SK-N-SH treated with all-trans-retinoic acid at 6 μM for 48 hours (cell line): Measurements from ENCODE around the gene SH3BP4.

Experiments
- ATAC-seq: fragments of 200-7000 bp; cut with Tn5 transposase; 3 replicates; pipeline ENCODE4 v1.9.1; 2020; ENCODE audit warnings: mild to moderate bottlenecking, moderate library complexity
- BACH2 ChIP-seq: fragments of 250-450 bp; sonication (Bioruptor Pico); IDR thresholded peaks from 2 replicates; pipeline ENCODE4 v1.9.0; 2021; ENCODE audit warnings: mild to moderate bottlenecking, borderline replicate concordance
- CREB5 ChIP-seq: fragments of 250-450 bp; sonication (Bioruptor Pico); IDR thresholded peaks from 2 replicates; pipeline ENCODE4 v1.5.1; 2020; ENCODE audit warnings: low read depth, mild to moderate bottlenecking, moderate library complexity
- CSDC2 ChIP-seq: fragments of 250-450 bp; sonication (Bioruptor Pico); IDR thresholded peaks from 2 replicates; pipeline ENCODE4 v1.5.0; 2020; ENCODE audit warnings: mild to moderate bottlenecking, moderate library complexity
- CSRNP3 ChIP-seq: fragments of 250-450 bp; sonication (Bioruptor Pico); IDR thresholded peaks from 2 replicates; pipeline ENCODE4 v1.5.1; 2021; ENCODE audit warnings: mild to moderate bottlenecking, moderate library complexity
- ESRRG ChIP-seq: fragments of 250-450 bp; sonication (Bioruptor Pico); IDR thresholded peaks from 2 replicates; pipeline ENCODE4 v1.6.1; 2021; ENCODE audit warnings: mild to moderate bottlenecking
- ISL1 ChIP-seq: fragments of 250-450 bp; sonication (Bioruptor Pico); IDR thresholded peaks from 2 replicates; pipeline ENCODE4 v2.1.2; 2022; ENCODE audit warnings: mild to moderate bottlenecking, moderate library complexity
- OSR1 ChIP-seq: fragments of 250-450 bp; sonication (Bioruptor Pico); IDR thresholded peaks from 2 replicates; pipeline ENCODE4 v1.8.0; 2022; ENCODE audit warnings: moderate library complexity, mild to moderate bottlenecking, inconsistent platforms
- PATZ1 ChIP-seq: fragments of 250-450 bp; sonication (Bioruptor Pico); IDR thresholded peaks from 2 replicates; pipeline ENCODE4 v1.8.0; 2020; ENCODE audit warnings: mild to moderate bottlenecking, moderate library complexity, borderline replicate concordance
- POU6F1 ChIP-seq: fragments of 250-450 bp; sonication (Bioruptor Pico); IDR thresholded peaks from 2 replicates; pipeline ENCODE4 v1.8.0; 2021; ENCODE audit warnings: low read depth, mild to moderate bottlenecking, moderate library complexity, borderline replicate concordance
- PPARA ChIP-seq: fragments of 250-450 bp; sonication (Bioruptor Pico); IDR thresholded peaks from 2 replicates; pipeline ENCODE4 v1.5.0; 2020; ENCODE audit warnings: mild to moderate bottlenecking, borderline replicate concordance
- RARB ChIP-seq: fragments of 250-450 bp; sonication (Bioruptor Pico); IDR thresholded peaks from 2 replicates; pipeline ENCODE4 v1.8.0; 2021; ENCODE audit warnings: mild to moderate bottlenecking, moderate library complexity
- TCF4 ChIP-seq: fragments of 250-450 bp; sonication (Bioruptor Pico); IDR thresholded peaks from 2 replicates; pipeline ENCODE4 v1.8.0; 2021; ENCODE audit warnings: mild to moderate bottlenecking, moderate library complexity, borderline replicate concordance
- TOX ChIP-seq: fragments of 250-450 bp; sonication (Bioruptor Pico); IDR thresholded peaks from 2 replicates; pipeline ENCODE4 v1.8.0; 2021; ENCODE audit warnings: mild to moderate bottlenecking, moderate library complexity, borderline replicate concordance
- TSHZ2 ChIP-seq: fragments of 250-450 bp; sonication (Bioruptor Pico); IDR thresholded peaks from 2 replicates; pipeline ENCODE4 v1.5.0; 2020; ENCODE audit warnings: mild to moderate bottlenecking, moderate library complexity
- ZFP3 ChIP-seq: fragments of 250-450 bp; sonication (Bioruptor Pico); IDR thresholded peaks from 2 replicates; pipeline ENCODE4 v1.5.0; 2020; ENCODE audit warnings: mild to moderate bottlenecking, moderate library complexity
- ZFP30 ChIP-seq: fragments of 450-650 bp; formaldehyde crosslinking; IDR thresholded peaks from 2 replicates; pipeline ENCODE4 v1.5.0; 2022; ENCODE audit warnings: mild to moderate bottlenecking, moderate library complexity
- ZNF70 ChIP-seq: fragments of 450-650 bp; formaldehyde crosslinking; IDR thresholded peaks from 2 replicates; pipeline ENCODE4 v1.5.0; 2020; ENCODE audit warnings: mild to moderate bottlenecking, moderate library complexity
- ZNF8 ChIP-seq: fragments of 450-650 bp; formaldehyde crosslinking; IDR thresholded peaks from 2 replicates; pipeline ENCODE4 v1.5.0; 2020; ENCODE audit warnings: mild to moderate bottlenecking, moderate library complexity

Gene SH3BP4

GRCh38 chr2:234996941-234997270 lies 45.1 kb downstream of the SH3BP4 start:
- no peak for TF ChIP-seq ZFP30 (CRISPR knock-in tag)
- no peak for TF ChIP-seq OSR1
- TF ChIP-seq, all 23 proteins: peak for 0
- ATAC-seq = no peak; the same call in 2 of the 3 replicates

- TF ChIP-seq ZNF8 (no peak), ISL1 (no peak), OSR1 (no peak), ESRRG (CRISPR knock-in tag) (no peak), CREB5 (no peak), ZFP30 (CRISPR knock-in tag) (no peak), CSDC2 (CRISPR knock-in tag) (no peak), TCF4 (CRISPR knock-in tag) (no peak), PPARA (CRISPR knock-in tag) (no peak), ZFP3 (no peak), TSHZ2 (CRISPR knock-in tag) (no peak), TOX (no peak), CSRNP3 (CRISPR knock-in tag) (no peak), POU6F1 (CRISPR knock-in tag) (no peak), RARB (CRISPR knock-in tag) (no peak), BACH2 (CRISPR knock-in tag) (no peak), PATZ1 (CRISPR knock-in tag) (no peak)
- TF ChIP-seq, all 23 proteins: peak for 0
- ATAC-seq = no peak
Measured at GRCh38 chr2:234997389-234997788, 45.6 kb downstream of the SH3BP4 start.

- no peak for ATAC-seq
- TF ChIP-seq ZNF70 (CRISPR knock-in tag) (no peak), TOX (no peak), TSHZ2 (CRISPR knock-in tag) (0 out of 2 replicates have a peak, but pooled peaks have one; percentile 15)
Measured at GRCh38 chr2:234998404-234999211, 46.8 kb downstream of the SH3BP4 start.
